HG03575 (cell line): Measurements from ENCODE around the gene TAOK2.

Experiments
- ATAC-seq: cut with Tn5 transposase; IDR thresholded peaks from one replicate; pipeline ENCODE4 v1.9.1; 2021; ENCODE audit not compliant: unreplicated experiment, insufficient number of reproducible peaks, low FRiP score; ENCODE audit errors: extremely low read depth

TAOK2 gene

GRCh38 chr16:29985271-29985811, 11.7 kb downstream of the TAOK2 start:
- no peak for ATAC-seq

- no peak for ATAC-seq
Observed at GRCh38 chr16:29986231-29986630, 12.6 kb downstream of the TAOK2 start.

GRCh38 chr16:29986931-29987330, 13.3 kb downstream of the TAOK2 start:
- no peak for ATAC-seq

DNA sequence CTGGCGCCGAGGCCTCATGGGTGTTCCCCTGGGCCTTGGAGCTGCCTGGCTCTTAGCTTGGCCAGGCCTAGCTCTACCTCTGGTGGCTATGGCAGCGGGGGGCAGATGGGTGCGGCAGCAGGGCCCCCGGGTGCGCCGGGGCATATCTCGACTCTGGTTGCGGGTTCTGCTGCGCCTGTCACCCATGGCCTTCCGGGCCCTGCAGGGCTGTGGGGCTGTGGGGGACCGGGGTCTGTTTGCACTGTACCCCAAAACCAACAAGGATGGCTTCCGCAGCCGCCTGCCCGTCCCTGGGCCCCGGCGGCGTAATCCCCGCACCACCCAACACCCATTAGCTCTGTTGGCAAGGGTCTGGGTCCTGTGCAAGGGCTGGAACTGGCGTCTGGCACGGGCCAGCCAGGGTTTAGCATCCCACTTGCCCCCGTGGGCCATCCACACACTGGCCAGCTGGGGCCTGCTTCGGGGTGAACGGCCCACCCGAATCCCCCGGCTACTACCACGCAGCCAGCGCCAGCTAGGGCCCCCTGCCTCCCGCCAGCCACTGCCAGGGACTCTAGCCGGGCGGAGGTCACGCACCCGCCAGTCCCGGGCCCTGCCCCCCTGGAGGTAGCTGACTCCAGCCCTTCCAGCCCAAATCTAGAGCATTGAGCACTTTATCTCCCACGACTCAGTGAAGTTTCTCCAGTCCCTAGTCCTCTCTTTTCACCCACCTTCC, 13.9 kb downstream of the TAOK2 start:
- ATAC-seq, result no peak

DNA sequence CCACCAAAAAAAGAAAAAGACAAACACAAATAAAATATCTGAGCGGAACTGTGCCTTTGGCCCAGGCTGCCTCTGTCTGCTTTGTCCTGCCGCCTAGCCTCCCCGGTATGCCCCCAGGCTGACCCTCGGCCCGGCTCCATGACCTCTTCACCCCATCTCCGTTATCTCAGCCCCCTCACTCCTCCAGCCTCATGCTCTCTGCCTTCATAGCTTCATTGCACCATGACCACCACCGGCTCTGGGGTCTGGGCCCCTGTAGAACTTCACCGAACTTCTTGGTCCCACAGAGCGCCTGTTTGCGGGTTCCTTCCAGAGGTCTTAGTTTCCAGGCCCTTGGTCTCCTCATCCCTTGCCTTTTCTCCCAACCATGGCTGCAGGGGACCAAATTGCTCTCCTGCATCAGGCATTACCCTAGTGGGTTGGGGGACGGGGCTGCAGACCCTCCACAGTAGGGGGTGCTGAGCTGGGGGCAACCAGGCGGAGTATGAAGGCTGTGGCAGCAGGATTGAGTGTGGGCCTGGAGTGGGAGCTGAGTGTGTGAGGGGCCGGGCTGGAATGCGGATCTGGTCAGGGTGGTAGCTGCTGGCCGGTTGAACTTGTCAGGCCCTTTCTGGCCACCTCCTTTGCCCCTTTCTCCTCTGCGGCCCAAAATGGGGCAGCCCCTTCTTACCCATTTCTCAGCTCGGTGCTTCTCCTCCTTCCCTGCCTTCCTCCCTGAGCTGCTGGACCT, 14.8 kb downstream of the TAOK2 start:
- no peak for ATAC-seq

GRCh38 chr16:29989111-29989858, 15.6 kb downstream of the TAOK2 start:
- ATAC-seq, result no peak

DNA sequence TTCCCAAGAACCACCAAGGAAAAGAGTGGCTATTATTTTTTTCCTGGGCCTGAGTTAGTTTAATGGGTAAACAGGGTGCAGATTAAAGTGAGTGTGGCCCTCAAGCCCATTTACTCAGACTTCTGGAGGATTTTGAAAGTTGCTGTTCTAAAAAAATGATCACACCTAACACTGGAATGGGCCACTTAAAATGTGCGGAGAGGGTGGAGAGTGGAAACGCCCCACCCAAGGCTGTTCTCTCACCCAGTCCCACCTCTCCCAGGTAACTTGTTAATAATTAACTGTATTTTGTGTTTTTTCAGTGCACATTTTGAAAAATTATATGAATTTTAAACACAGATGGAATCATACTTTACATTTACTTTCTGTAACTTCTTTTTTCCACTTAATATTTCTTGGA, 16.4 kb downstream of the TAOK2 start:
- no peak for ATAC-seq

GRCh38 chr16:29990883-29991570, 17.4 kb downstream of the TAOK2 start:
- no peak for ATAC-seq

DNA sequence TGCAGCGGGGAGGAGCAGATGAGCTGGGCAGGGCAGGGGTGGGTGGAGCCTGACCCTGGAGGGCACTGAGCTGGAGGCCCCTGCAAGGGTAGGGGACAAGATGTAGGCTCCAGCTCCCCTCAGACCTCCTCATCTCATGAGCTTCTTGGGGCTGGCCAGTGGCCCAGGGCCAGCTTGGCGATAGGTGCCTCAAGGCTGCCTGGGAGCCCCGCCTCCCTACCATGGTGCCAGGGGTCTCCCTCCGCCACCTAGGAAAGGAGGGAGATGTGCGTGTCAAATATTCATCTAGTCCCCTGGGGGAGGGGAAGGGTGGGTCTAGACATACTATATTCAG, 17.9 kb downstream of the TAOK2 start:
- ATAC-seq, result no peak

GRCh38 chr16:29992344-29992967, 18.8 kb downstream of the TAOK2 start:
- ATAC-seq, result no peak

GRCh38 chr16:29993191-29993902, 19.7 kb downstream of the TAOK2 start:
- no peak for ATAC-seq

- no peak for ATAC-seq
Observed at GRCh38 chr16:29993903-29994599, 20.4 kb downstream of the TAOK2 start.

DNA sequence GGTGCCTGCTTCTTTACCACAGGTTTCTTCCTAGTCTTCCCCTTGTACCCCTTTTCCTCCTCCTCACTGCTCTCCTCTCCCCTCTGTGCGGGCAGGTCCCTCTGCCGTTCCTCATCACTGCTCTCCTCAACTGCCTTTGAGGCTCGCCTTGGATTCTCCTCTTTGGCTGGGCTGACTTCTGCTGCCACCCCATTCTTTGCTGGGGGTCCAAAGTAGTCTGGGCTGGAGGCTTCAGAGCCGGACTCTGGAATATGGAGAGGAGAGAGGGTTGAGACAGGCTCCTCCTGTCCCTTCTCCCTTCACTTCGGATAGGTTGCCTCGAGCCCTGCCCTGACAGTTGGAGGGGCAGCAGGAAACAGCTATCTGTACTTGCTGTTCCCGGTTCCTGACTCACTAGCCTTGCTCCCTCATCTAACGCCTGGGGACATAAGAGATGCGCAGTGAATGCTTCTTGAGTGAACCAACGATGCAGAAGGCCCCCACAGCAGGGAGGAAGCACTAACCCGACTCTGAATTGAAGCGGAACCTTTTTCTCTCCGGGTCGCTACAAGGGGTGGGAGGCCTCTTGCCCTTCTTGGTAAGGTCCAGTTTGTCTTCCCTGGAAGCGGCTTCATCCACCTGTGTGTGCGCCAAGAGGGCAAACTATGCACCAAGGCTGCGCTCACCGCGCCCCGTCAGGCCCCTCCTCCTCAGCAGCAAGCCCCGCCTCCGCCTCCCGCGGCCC, 21.1 kb downstream of the TAOK2 start:
- no peak for ATAC-seq

DNA sequence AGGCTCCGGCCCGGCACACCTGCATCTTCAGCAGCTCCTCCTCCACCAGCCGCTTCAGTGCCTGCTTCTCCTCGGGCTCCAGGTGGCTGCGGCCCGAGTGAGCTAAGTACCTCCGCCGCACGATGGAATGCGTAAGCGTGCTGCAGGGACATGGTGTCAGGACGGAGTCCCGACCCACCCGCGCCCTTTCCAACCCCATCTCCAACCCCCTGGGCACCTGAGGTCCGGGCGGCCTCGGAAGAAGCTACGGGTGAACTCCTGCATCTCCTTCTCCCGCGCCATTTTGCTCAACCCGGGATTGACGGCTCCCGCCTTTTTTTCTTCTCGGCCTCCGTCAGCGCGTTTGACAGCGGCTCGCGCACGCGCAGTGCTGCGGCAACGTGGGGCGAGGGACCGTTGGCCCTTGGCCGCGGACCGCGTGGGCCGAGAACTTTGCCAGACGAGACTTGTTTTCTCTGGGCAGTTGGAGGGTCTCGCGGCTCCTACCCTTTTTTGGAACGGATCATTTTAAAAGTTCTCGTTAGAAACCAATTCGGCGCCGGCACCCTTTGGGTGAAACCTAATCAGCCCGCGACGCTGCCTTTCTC, 21.7 kb downstream of the TAOK2 start, which contains the start of gene HIRIP3:
Gene HIRIP3, minus strand, starts transcription at position 294 of the 587 bp plus-strand sequence. Its CDS starts 12 bp downstream, at position 282.
- no peak for ATAC-seq

DNA sequence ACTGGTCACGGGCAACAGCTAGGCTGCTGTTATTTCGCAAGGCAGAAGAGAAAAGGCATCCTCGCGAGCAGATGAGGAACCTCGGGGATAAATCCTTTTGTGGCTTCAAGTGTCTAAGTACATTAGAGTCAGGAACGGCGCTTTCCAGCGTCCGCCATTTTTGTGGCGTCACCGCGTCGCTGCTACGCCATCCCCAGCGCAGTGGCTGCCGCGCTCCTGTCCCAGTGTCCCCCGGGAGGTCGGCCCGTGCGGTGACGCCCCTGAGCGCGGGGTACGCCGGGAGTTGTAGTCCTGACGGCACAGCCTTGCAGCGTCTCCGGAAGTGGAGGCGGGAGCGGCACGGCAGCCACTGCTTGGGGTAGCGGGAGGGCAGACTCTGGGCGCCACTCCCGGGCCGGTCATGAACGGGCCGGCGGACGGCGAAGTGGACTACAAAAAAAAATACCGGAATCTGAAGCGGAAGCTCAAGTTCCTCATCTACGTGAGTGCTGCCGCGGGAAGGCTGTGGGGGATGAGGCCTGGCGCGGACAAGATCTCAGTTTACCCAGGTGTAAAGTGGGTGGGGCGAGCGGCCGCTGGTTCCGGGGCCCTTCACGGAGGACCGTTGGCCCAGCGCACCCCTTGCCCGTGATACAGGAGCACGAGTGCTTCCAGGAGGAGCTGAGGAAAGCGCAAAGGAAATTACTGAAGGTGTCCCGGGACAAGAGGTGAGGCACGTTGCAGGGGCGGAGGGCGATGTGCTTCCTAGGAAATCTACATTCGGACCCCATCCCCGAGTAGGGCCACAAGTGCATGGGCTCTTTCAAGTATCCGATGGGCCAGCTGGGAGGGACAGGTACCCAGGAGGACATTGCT, 22.5 kb downstream of the TAOK2 start, which contains the start of gene INO80E:
Gene INO80E, plus strand, starts transcription at position 331 of the 855 bp plus-strand sequence. Its CDS starts 70 bp downstream, at position 401.
- peak; percentile 78 for ATAC-seq
